GM19438 (cell line): ENCODE measurements around the gene EFNB3.

Experiments used
- ATAC-seq: cut with Tn5 transposase; IDR thresholded peaks from one replicate; pipeline ENCODE4 v1.9.1; 2021; ENCODE audit warnings: low read depth; ENCODE audit not compliant: unreplicated experiment

The EFNB3 gene

DNA sequence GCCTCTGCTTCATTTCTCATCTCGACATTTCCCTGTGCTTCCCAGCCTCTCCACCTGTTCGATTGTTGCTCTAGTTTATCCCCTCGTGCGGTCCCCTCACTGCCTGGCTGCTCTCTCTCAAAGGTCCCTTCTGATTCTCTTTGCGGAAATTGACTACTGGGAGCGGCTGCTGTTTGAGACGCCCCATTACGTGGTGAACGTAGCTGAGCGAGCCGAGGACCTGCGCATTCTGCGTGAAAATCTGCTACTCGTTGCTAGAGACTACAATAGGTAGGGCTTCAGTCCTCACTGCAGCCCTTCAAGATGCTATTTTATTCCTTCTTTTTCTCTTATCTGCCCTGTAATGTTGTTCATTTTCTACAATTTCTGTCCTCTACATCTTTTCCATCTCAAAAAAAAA lies 52.0 kb downstream of the EFNB3 start:
- ATAC-seq: no peak
